ENCODE measurements around the gene BHMT2. TPM values are rescaled to one million over a fixed set of nuclear protein-coding genes. Genes with fewer than 3 reads are reported as not detected.

Gene BHMT2
- polyA plus RNA-seq, 3 donors = not detected

DNA sequence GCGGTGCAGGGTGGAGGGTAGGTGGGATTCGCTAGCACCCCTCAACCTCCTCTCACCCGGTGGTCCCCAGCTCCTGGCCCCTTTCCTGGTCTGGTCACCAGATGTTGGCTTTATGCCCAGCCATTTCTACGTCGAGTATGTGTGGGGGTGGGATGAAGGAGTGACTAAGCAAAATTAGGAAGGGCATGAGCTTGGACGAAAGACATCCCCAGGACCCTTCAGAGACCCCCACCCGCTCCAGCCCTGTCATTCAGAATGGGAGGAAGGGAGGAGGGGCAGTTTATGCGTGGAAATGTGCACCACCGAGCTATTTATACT, 742 bp downstream of the BHMT2 start:
- Histone ChIP-seq H3K27me3 (ENCODE audit: control insufficient read depth in 2 of 2, insufficient read depth in 2 of 2, low read length in 2 of 2) (peaks cover 8 to 19% of the 10 kb centered on the region in 2 donors), H3K4me1 (ENCODE audit: control insufficient read depth in 1 of 2, insufficient read depth in 2 of 2, low read length in 2 of 2) (no peaks in the 10 kb centered on the region), H3K9me3 (replicated peaks in 1 of 2; ENCODE audit: control insufficient read depth in 1 of 2, insufficient read depth in 1 of 2, low read length in 2 of 2) (peaks cover 0 to 2% of the 10 kb centered on the region in 2 donors), H2AFZ (ENCODE audit: insufficient read depth, low read depth, low read length, poor library complexity, severe bottlenecking) (no peak overlapping the region), H4K20me1 (ENCODE audit: insufficient read depth, low read length) (no peaks in the 10 kb centered on the region), H3K9ac (ENCODE audit: insufficient read depth, low read length, poor library complexity, severe bottlenecking) (no peak overlapping the region), H3K36me3 (replicated peaks in 1 of 2; ENCODE audit: control insufficient read depth in 1 of 2, insufficient read depth in 2 of 2, low read length in 2 of 2) (no peaks in the 10 kb centered on the region), H3K4me3 (replicated peaks in 1 of 3; ENCODE audit: low read depth in 2 of 3, low read length in 3 of 3) (no peak overlapping the region), H3K27ac (ENCODE audit: low read depth in 1 of 2, low read length in 2 of 2) (no peak overlapping the region), H3K4me2 (replicated peaks; ENCODE audit: extremely low read depth, low read length, poor library complexity, severe bottlenecking) (no peak overlapping the region), H3K79me2 (ENCODE audit: insufficient read depth, low read length) (no peaks in the 10 kb centered on the region)
- no peak for DNase-seq
- Mint-ChIP-seq H3K36me3 (peaks cover 0 to 3% of the 10 kb centered on the region in 2 donors), H3K27me3 (ENCODE audit: low read depth in 3 of 3) (peaks cover 11 to 31% (median 16%) of the 10 kb centered on the region in 3 donors), H3K27ac (no peak overlapping the region), H3K4me1 (peaks cover 8% of the 10 kb centered on the region), H3K4me3 (no peak overlapping the region), H3K9me3 (peaks cover 0 to 13% (median 3%) of the 10 kb centered on the region in 7 donors)
- intact Hi-C loops (cut with micrococcal nuclease) = no loop called here
- no CpG with 5 or more reads among the region's 9 CpGs for WGBS (ENCODE audit: insufficient coverage)
- TF ChIP-seq, protein P1, sequence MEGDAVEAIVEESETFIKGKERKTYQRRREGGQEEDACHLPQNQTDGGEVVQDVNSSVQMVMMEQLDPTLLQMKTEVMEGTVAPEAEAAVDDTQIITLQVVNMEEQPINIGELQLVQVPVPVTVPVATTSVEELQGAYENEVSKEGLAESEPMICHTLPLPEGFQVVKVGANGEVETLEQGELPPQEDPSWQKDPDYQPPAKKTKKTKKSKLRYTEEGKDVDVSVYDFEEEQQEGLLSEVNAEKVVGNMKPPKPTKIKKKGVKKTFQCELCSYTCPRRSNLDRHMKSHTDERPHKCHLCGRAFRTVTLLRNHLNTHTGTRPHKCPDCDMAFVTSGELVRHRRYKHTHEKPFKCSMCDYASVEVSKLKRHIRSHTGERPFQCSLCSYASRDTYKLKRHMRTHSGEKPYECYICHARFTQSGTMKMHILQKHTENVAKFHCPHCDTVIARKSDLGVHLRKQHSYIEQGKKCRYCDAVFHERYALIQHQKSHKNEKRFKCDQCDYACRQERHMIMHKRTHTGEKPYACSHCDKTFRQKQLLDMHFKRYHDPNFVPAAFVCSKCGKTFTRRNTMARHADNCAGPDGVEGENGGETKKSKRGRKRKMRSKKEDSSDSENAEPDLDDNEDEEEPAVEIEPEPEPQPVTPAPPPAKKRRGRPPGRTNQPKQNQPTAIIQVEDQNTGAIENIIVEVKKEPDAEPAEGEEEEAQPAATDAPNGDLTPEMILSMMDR (IDR thresholded peaks at IDR 0.05) = no peak

DNA sequence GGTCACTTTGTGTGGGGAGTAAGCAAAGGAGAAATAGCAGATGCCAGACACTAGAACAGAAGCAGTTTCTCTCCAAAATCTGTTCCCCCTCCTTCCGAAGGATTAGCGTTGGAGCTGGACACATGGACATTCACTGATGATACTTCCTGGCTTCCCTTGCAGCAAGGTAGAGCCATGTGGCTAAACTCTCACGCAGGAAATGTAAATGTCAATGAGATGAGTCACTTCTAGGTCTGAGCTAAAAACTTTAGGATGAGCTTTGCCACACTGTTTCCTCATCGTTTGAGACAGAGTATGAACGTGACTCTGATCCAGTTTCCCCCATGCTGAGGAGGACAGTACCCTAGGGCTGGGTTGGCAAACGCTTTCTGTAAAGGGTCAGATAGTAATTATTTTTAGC, 5.1 kb downstream of the BHMT2 start:
- TF ChIP-seq, protein P1 (IDR thresholded peaks at IDR 0.05) = no peak
- Mint-ChIP-seq H3K27ac (no peak overlapping the region), H3K4me3 (no peak overlapping the region), H3K9me3 (peaks cover 0 to 10% (median 3%) of the 10 kb centered on the region in 7 donors), H3K4me1 (peaks cover 4% of the 10 kb centered on the region), H3K27me3 (ENCODE audit: low read depth in 3 of 3) (peaks cover 7 to 12% (median 8%) of the 10 kb centered on the region in 3 donors), H3K36me3 (peaks cover 0 to 3% of the 10 kb centered on the region in 2 donors)
- no peak for DNase-seq
- H3K9me3 ChIP-seq (replicated peaks in 1 of 2; ENCODE audit: control insufficient read depth in 1 of 2, insufficient read depth in 1 of 2, low read length in 2 of 2) = peaks cover 0 to 2% of the 10 kb centered on the region in 2 donors
- no peaks in the 10 kb centered on the region for H4K20me1 ChIP-seq (ENCODE audit: insufficient read depth, low read length)
- H3K4me2 ChIP-seq (replicated peaks; ENCODE audit: extremely low read depth, low read length, poor library complexity, severe bottlenecking) = no peak overlapping the region
- intact Hi-C loops (cut with micrococcal nuclease) = no loop called here
- H3K9ac ChIP-seq (ENCODE audit: insufficient read depth, low read length, poor library complexity, severe bottlenecking) = no peak overlapping the region
- H3K4me1 ChIP-seq (ENCODE audit: control insufficient read depth in 1 of 2, insufficient read depth in 2 of 2, low read length in 2 of 2) = no peaks in the 10 kb centered on the region
- no peaks in the 10 kb centered on the region for H3K79me2 ChIP-seq (ENCODE audit: insufficient read depth, low read length)
- no peak overlapping the region for H3K27ac ChIP-seq (ENCODE audit: low read depth in 1 of 2, low read length in 2 of 2)
- H3K36me3 ChIP-seq (replicated peaks in 1 of 2; ENCODE audit: control insufficient read depth in 1 of 2, insufficient read depth in 2 of 2, low read length in 2 of 2) = no peaks in the 10 kb centered on the region
- peaks cover 0 to 7% of the 10 kb centered on the region in 2 donors for H3K27me3 ChIP-seq (ENCODE audit: control insufficient read depth in 2 of 2, insufficient read depth in 2 of 2, low read length in 2 of 2)
- H2AFZ ChIP-seq (ENCODE audit: insufficient read depth, low read depth, low read length, poor library complexity, severe bottlenecking) = no peak overlapping the region
- no peak overlapping the region for H3K4me3 ChIP-seq (replicated peaks in 1 of 3; ENCODE audit: low read depth in 2 of 3, low read length in 3 of 3)
- WGBS (ENCODE audit: insufficient coverage) = 64% methylated on average over 4 of the region's 6 CpGs
